ENCODE data around the gene CFAP99. TPM values are rescaled to one million over a fixed set of nuclear protein-coding genes. Genes with fewer than 3 reads are reported as not detected.

CFAP99 gene
- total RNA-seq, 1 donor from 2014 or later: 0.30 TPM

DNA sequence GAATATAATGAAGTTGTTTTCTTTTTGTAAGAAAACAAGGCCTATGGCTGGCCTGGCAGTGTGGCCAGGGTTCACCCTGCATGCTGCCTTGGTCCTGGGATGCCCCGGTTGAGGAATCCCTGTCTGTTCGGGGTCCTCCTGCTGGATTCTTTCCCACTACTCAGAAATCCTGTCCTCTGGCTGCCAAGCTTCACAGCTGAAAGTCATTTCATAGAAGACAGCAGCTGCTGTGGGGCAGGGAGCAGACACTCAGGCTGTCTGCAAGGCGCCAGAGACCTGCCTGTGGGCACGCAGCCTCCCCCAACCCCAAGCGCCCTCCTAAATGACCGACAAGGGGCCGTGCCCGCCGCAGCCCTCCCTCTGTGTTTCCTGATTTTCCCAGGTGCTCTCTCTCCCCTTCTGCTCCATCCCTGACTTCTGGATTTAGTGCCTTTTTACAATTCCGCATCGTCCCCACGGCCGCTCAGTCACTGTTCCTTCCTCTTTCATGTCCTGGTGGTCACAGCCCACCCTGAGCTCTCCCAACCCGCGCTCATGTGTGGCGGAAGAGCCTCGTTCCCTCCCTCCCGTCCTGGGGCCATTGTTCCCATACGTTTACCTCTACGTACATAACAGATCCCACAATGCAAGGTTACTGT, 27.9 kb upstream of the CFAP99 start:
- no peak for DNase-seq (ENCODE audit: low read depth)

DNA sequence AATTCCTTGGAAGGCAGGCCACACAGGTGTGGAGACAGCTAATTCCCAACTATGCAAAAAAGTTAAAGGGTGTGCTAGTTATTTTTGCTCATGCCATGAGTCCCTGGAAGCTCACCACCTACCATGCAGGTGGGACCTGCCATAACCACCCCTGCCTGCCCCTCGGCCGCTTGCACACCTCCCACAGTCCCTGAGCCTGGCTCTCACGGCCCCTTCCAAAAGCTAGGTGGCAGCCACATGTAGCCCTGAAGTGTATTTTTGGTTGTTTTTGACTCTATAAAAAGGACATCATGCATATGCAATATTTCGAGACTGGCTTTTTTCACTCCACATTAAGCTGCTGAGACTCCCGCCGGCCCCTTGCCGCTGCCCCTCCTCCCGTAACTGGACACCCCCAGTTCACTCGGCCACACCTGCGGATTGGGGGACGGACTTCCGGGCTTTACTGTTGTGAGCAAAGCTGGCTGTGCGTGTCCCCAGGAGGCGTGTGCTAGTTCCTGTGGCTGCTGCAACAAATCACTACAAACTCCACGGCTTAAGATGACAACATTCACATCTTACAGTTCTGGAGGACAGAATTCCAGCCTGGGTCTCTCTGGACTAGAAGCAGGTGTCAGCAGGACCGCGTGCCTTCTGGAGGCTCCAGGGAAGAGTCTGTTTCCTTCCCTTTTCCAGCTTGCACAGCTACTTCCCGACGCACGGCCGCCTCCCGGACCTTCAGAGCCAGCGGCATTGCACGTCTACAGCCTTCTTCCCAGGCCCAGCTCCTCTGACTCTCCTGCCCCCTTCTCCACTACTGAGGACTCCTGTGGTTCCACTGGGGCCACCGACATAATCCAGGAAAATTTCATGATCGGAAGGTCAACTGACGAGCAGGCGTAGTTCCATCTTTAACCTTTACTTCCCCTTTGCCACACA, 25.1 kb upstream of the CFAP99 start:
- DNase-seq (ENCODE audit: low read depth): peak; percentile 19

- no peak for DNase-seq (ENCODE audit: low read depth)
These were observed 24.2 kb upstream of the CFAP99 start for GRCh38 chr4:2394528-2394927.

DNA sequence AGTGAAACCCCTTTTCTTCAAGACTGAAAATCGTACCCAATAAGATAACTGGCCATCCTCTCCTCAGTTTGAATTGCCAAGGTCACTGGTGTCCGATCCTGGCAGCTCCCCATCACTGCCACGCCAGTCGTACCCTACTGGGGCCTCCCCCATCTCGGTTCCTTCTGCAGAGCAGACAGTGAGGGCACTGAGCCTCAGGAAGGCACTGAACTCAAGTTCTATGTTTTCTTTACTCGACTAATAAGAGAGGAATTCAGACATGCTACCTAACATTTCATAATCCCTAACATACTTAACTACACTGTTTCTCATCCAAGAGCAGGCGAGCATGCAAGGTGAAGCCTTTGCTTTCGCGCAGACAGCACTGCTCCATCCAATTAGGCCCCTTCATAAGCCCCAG, 23.7 kb upstream of the CFAP99 start:
- DNase-seq (ENCODE audit: low read depth): peak; percentile 62

DNA sequence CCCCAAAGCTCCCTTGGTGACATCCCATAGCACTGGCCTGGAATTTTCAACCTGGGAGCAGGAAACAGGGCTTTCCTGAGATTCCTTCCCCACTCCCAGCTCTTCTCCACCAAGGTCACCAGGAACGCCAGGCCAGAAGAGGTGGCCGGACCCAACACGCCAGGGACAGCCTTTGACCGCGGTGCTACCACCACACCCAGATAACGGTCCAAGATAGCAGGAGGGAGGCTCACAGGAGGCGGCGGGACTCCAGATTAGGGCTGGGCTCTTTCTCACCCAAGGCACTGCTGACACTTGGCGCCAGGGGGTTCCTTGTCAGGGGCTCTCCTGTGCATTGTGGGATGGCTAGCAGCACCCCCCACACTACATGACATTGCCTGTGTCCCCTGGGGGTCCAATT, 23.2 kb upstream of the CFAP99 start:
- no peak for DNase-seq (ENCODE audit: low read depth)

GRCh38 chr4:2396781-2397368, 21.9 kb upstream of the CFAP99 start:
- DNase-seq (ENCODE audit: low read depth): no peak

GRCh38 chr4:2397596-2398379, 21.0 kb upstream of the CFAP99 start:
- no peak for DNase-seq (ENCODE audit: low read depth)

DNA sequence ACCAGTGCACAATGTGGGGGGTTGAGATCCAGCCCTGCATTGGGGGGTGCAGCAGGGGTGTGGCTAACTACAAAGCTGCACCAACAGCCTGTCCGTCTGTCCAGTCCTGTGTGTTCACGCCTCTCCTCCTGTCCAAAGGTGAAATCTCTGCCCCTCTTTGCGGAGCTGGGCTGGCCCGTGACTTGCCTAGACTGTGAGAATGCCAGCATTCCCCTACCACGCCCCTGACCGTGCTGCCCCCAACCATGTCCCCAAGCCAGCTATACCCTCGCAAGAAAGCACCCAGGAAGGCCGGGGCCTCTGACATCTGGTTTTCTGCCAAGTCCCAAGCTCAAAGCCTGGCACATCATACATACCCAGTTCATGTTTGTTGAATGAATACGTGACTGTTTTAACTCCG, 19.5 kb upstream of the CFAP99 start:
- no peak for DNase-seq (ENCODE audit: low read depth)

DNA sequence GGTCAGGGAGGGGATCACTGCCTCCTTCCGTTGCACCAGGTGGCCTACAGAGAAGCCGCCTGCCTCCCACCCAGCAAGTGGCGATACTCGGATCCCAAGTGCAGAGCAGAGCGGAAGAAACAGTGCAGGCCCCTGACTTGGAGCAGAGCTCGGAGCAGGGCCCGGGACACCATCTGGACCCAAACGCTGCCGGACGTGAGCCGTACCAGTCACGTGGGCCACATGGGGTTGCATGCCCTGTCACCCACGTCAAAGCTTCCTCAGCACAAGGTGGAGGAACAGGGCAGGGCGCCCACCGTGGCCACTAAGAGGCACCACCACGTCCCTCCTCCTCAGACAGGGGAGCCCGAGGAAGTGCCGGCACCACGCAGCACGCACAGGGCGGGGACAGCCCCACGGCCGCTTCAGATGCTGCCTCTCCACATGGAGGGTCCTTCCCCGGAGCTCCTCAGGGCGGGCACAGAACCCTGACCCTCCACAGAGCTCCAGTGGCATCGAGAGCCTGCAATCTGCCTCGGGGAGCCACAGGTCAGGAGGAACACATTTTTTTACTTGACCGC, 19.0 kb upstream of the CFAP99 start:
- DNase-seq (ENCODE audit: low read depth): no peak

DNA sequence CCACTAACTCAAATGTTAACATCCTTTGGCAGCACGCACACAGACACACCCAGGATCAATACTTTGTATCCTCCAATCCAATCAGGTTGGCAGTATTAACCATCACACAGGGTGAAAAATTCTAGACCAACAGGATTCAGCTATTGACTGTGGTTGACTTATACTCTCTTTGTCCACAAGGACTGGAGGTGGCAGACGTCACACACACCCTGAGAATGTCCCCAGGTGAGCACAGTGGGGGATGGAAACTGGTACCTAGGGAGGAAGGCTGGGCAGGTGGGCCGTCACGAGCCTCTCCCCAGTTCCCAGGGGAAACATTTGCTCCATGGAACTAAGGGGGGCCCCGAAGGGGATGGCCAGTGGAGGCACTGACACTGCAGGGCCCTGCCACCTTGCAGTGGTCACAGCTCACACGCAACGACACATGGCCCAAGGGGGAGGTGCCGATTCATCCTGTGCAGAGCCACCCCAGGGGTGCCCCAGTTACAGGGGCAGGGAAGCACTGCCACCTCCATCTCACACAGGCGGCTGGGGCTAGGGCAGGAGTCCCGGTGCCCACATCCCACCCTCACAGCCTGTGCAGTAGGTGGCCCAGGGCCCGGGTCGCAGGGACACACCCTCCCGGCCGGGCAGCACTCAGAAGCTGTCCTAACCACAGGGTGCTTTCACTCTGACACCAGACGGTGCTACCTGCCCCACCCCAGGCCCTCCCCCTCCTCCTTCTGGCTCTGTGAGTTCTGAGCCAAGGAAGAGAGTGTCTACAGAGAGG, 17.7 kb upstream of the CFAP99 start:
- no peak for DNase-seq (ENCODE audit: low read depth)

DNA sequence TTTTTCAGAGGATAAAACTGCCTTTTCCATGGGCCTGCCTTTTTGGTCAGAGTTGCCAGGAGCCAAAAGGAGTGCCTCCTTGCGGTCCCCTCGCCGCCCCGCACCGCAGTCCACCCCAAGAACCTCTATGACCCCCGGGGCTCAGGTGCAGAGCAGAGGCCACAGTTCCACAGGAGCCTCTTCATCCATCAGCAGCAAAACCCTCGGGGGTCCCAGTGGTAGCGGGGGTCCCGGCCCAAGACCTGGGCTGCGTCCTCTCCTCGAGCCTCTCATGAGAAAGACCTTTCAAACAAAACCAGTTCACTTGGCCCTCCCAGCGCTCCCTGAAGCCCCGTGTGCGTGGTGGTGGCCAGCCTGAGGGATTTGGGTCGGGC, 17.2 kb upstream of the CFAP99 start:
- DNase-seq (ENCODE audit: low read depth): no peak

DNA sequence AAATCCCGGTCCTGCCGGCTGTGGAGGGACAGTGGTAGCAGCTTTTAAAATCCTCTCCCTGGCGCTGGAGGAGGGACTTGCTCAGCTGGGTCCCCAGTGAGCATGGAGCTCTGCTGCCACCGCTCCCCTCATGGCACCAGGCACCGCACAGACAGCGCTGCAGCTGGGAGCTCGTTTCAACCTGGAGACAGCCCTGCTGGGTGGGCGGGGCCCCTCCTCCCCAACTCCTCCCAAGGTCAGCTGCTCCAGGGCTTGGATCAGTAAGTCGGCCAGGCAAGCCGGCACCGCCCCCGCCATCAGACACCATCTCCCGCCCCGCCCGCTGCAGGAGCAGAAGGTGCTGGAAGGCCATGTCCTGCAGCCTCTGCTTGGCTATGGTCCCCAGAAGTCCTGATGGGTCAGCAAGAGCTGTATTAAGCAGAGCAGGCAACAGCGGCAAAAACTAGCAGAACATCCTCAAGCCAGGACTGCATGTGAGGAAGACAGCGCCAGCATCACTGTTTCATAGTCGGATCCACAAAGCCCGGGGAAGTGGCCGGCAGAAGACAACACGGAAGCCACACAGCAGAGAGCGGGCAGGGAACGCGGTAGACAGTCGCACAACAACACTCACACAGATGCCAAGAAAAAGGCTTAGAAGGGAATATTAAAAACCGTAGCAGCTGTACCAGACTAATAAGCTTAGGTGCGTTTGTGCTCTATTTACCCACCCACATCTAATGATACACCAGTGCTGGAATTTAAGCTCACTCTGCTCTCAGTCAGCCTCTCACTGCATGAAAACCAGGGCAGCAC, 16.5 kb upstream of the CFAP99 start:
- peak; percentile 51 for DNase-seq (ENCODE audit: low read depth)

DNA sequence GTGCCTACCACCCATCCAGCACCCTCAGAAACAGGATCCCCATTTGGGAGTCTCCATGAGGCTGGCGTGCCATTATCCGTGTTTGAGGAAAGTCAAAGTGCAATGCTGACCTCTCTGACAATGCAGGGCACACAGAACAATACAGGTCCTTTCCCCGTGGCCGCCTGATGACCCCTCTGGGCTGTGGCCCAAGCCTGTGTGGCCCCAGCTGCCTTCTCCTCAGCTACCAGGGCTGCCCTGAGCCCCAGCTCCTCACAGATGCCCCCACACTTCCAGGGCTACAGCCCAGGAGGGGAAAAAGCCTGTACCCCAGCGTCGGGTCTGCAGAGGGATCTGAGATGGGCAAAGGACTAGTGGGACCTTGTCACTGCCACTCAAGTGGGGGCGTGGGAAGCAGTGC, 15.8 kb upstream of the CFAP99 start:
- DNase-seq (ENCODE audit: low read depth): no peak

GRCh38 chr4:2406406-2406805, 12.3 kb upstream of the CFAP99 start:
- DNase-seq (ENCODE audit: low read depth): no peak

DNA sequence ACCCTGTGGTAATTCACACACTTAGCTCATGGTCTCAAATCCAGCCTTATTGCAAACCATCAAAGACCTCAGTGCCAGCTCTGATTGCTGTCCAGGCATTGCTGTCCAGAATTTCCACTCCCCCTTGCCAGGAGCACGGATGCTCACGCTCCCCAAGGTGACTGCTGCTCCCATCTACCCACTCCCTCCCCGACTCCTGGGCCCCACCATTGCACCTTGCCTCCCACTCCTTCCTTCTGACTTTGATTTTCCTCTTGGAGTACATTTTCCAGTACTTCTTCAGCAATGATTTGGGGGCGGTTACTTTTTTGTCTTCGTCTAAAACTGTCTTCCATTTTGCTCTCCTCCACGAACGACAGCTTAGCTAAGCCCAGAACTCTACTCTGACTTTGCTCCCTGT, 11.8 kb upstream of the CFAP99 start:
- DNase-seq (ENCODE audit: low read depth): no peak

GRCh38 chr4:2407991-2408342, 10.8 kb upstream of the CFAP99 start:
- DNase-seq (ENCODE audit: low read depth): no peak

- DNase-seq (ENCODE audit: low read depth): no peak
These were observed 10.3 kb upstream of the CFAP99 start for GRCh38 chr4:2408401-2408958.

DNA sequence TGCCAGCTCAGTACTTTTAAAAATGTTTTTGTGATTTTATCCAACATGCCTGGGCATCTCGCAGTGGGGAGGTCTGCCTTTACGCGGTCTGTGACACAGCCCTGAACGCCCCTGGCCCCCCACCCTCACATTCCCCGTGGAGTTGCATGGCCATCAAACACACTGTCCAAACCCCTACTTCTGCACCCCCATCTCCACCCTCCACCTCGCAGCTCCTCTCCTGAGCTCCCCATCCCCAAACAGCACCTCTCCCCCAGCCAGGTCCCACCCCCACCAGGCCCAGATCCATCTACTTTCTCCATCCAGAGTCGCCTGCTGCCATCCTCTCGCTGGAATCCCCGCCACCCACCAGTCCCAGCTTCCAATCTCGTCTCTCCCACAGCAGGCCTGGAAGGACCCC, 9.8 kb upstream of the CFAP99 start:
- DNase-seq (ENCODE audit: low read depth): no peak

- peak; percentile 26 for DNase-seq (ENCODE audit: low read depth)
These were observed 9.4 kb upstream of the CFAP99 start for GRCh38 chr4:2409381-2409783.

All from renal cortical epithelial cell (primary cell).